ENCODE data around the gene PDLIM5.

DNA sequence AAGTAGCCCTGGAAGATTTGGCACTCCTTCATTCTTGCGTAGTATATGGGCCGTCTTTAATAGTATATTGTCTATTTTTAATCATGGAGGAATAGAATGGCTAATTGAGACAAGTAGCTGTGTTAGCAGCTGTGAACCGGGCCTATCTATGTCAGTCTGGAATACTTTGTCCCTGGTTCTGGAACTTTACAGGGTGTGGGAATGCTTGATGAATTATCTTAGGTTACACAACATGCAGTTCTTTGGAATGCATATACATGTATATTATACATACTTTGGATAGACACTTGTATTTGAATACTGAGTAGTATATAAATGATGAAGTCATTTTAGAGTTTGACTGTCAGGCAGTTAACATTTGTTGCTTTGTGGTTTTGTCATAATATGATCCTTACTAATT lies 37.4 kb downstream of the PDLIM5 start:
- TF ChIP-seq POLR2A (IDR thresholded peaks at IDR 0.05): no peak
- TF ChIP-seq, protein P1, sequence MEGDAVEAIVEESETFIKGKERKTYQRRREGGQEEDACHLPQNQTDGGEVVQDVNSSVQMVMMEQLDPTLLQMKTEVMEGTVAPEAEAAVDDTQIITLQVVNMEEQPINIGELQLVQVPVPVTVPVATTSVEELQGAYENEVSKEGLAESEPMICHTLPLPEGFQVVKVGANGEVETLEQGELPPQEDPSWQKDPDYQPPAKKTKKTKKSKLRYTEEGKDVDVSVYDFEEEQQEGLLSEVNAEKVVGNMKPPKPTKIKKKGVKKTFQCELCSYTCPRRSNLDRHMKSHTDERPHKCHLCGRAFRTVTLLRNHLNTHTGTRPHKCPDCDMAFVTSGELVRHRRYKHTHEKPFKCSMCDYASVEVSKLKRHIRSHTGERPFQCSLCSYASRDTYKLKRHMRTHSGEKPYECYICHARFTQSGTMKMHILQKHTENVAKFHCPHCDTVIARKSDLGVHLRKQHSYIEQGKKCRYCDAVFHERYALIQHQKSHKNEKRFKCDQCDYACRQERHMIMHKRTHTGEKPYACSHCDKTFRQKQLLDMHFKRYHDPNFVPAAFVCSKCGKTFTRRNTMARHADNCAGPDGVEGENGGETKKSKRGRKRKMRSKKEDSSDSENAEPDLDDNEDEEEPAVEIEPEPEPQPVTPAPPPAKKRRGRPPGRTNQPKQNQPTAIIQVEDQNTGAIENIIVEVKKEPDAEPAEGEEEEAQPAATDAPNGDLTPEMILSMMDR (IDR thresholded peaks at IDR 0.05): no peak

Measured in suprapubic skin (tissue), 3 donors.